ENCODE measurements around the gene ELK1.

DNA sequence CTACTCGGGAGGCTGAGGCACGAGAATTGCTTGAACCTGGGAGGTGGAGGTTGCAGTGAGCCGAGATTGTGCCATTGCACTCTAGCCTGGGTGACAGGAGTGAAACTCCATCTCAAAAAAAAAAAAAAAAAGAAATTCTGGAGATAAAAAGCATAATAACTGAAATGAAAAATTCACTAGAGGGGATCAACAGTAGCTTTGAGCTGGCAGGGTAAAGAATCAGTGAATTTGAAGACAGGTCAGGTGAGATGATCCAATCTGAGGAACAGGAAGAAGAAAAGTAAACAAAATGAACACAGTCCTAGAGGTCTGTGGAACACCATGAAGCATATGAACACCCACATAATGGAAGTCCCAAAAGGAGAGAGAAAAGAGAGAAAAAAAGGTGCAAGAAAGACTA is 53.1 kb downstream of the ELK1 start:
- no peak for TF ChIP-seq POLR2AphosphoS5 (IDR thresholded peaks at IDR 0.05; ENCODE audit: borderline replicate concordance, low read depth, low read length)
- TF ChIP-seq EZH2 (IDR thresholded peaks at IDR 0.05), result no peak
- TF ChIP-seq FOXP2 (optimal IDR thresholded peaks at IDR 0.05; ENCODE audit: control extremely low read depth, extremely low read length, insufficient read depth), result no peak

Data from SK-N-MC (cell line).